AG09309 (cell line): ENCODE measurements around the gene TEX53.

ENCODE experiments used
- DNase-seq: peaks from one replicate; pipeline ENCODE4 v3.0.0-alpha.2; 2010; ENCODE audit warnings: low read depth
- H3K4me3 ChIP-seq: 2 replicates; pipeline ENCODE4 v1.5.1; 2011; ENCODE audit warnings: mild to moderate bottlenecking, low read depth, low read length, moderate library complexity; ENCODE audit not compliant: control insufficient read depth
- TF ChIP-seq, protein P1 (sequence below): IDR thresholded peaks from 2 replicates; pipeline ENCODE4 v1.5.1; 2011; ENCODE audit warnings: mild to moderate bottlenecking, low read depth, low read length, inconsistent platforms; ENCODE audit not compliant: insufficient read depth, control insufficient read depth; ENCODE audit errors: missing control alignments

Gene TEX53

DNA sequence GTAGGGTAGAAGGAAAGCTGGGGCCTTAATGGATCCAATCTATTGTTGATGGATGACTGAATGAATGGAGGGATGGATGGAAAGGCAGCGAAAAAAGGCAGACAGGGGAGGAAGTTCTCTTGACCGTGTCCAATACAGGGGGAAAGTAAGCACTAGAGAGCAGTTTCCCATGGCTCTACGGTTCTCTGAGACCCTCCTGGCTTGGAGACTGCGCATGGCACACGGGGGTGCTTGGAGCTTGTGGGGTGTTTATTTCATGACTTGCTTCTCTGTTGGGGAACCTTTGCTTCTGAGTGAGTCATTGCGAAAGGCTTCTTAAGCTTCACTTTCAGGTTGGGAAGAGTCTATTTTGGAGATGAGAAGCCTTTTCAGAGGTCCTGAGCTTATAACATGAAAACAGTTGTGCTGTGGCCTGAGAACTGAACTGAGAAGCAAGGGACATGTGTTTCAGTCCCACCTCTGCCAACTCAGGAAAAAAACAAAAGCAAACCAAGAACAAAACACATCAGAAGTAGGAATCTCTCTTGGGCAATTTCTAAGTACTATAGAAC is 37.2 kb upstream of the TEX53 start:
- no peak for DNase-seq
- TF ChIP-seq, protein P1, sequence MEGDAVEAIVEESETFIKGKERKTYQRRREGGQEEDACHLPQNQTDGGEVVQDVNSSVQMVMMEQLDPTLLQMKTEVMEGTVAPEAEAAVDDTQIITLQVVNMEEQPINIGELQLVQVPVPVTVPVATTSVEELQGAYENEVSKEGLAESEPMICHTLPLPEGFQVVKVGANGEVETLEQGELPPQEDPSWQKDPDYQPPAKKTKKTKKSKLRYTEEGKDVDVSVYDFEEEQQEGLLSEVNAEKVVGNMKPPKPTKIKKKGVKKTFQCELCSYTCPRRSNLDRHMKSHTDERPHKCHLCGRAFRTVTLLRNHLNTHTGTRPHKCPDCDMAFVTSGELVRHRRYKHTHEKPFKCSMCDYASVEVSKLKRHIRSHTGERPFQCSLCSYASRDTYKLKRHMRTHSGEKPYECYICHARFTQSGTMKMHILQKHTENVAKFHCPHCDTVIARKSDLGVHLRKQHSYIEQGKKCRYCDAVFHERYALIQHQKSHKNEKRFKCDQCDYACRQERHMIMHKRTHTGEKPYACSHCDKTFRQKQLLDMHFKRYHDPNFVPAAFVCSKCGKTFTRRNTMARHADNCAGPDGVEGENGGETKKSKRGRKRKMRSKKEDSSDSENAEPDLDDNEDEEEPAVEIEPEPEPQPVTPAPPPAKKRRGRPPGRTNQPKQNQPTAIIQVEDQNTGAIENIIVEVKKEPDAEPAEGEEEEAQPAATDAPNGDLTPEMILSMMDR: no peak
- no peak overlapping the region for H3K4me3 ChIP-seq

DNA sequence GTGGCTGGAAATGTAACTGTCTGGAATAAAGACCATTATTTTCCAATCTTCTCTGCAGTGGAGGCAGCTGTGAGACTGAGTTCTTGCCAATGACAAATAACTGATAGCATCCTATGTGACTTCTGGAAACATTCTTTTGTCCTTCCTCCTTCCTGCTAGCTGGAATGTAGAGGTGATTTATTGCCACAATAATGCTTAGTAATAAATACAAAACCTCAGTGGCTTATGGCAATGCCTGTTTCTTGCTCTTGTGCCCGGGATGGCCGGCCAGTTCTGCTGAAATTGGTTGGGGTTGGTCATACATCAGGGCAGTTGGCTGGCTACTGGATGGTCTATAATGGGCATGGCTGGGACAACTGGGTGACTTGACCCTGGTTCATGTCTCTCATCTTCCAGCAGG is 36.5 kb upstream of the TEX53 start:
- H3K4me3 ChIP-seq: no peak overlapping the region
- TF ChIP-seq, protein P1: no peak
- DNase-seq: no peak

DNA sequence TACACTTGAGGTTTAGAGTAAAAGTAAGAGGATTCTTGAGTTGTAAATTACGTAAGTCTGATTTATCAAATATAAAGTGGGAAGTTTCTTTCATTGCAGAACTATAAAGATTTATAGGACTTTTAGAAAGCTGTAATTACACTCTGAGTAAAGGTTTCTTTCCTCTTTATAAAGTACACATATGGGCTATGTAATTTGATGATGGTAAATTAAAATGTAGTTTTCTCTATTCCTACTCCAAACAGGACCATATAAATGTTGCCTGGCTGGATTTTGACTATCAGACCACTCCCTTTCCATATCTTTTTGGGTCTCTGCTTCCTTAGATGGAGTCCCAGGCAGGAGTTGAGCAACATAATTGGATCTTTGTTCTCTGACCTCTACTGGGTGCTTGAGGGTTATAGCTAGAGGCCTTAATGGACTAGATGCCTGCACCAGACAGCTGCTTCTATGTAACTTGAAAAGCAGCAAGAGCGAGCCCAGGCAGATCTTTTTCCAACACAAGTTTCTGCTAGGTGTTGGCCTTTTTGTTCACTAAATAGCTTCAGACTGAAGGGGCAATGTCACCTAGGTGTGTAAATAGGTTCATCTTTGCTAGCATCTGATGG is 35.7 kb upstream of the TEX53 start:
- no peak overlapping the region for H3K4me3 ChIP-seq
- DNase-seq: no peak
- TF ChIP-seq, protein P1: no peak

DNA sequence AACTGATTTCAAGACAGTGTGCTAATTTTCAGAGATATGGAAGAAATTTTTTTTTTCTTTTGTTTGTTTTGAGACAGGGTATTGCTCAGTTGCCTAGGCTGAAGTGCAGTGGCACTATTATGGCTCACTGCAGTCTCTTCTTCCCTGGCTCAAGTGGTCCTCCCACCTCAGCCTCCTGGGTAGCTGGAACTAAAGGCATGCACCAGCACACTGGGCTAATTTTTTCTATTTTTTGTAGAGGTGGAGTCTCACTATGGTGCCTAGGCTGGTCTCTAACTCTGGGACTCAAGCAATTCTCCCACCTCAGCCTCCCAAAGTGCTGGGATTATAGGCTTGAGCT is 34.3 kb upstream of the TEX53 start:
- no peak for DNase-seq
- TF ChIP-seq, protein P1: no peak
- H3K4me3 ChIP-seq: no peak overlapping the region

DNA sequence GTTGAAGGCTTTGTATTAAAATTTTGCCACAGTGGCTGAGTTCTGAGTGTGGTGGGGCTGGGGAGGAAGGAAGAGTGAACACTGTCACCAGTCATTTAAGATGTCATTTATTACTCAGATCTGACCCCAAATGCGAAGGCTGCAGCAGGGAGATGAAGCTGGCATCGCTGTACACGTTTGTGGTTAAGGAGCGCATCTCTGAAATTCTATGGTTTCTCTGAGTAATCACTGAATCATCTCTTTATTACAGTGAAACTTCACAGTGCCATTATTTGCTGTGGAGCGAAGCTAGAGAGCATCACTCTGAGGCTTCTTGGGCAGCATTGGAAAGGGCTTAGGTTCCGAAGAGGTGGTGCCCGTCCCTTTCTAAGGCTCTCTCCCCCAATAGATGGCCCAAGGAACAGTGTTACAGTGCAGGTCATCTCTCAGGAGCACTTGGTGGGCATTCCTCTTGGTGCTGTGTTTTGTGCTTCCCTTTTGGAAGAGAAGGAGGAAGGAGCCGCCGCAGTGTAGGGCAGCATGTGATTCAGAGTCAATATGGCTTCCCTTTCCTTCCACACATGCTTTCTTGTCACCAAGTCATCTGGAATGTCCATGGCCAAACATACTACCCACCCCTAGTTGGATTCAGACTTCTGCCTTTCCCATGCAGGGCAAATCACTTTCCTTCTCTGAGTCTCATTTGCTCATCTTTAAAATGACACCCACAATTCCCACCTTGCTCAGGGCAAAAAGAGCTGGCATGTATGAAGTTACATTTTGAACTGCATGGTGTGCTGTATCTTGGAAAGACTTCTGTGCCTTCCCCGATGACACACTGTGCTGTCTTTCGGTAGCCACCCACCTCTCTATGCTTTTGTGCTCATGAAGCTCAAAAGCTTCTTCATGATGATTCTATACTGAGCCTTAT is 33.7 kb upstream of the TEX53 start:
- TF ChIP-seq, protein P1: no peak
- H3K4me3 ChIP-seq: no peak overlapping the region
- DNase-seq: peak; percentile 67

DNA sequence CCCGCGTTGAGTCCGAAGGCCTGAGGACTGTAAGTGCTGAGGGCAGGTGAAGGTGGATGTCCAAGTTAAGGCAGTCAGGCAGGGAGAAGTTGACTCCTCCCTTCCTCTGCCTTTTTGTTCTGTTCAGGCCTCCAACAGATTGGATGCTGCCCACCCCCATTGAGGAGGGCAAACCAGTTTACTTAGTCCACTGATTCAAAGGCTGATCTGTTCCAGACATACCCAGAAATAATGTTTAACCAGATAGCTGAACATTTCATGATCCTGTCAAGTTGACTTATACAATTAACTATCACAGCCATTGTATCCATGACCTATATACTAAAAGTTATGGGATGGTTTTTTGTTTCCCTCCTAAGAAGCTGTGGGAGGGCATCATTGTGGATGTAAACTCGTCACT is 32.7 kb upstream of the TEX53 start:
- DNase-seq: no peak
- TF ChIP-seq, protein P1: no peak

More for the DNA sequence above, 32.7 kb upstream of the TEX53 start:
- H3K4me3 ChIP-seq: no peak overlapping the region
